ENCODE measurements around the gene ADCY5. TPM values are rescaled to one million over a fixed set of nuclear protein-coding genes. Genes with fewer than 3 reads are reported as not detected.
A peak's percentile ranks its signal among the peaks of the same experiment; 100 is the strongest.

Gene ADCY5
- total RNA-seq, 1 donor from 2014 or later = 4.0 TPM

- Histone ChIP-seq H3K27me3 (peaks cover 4% of the 10 kb centered on the region), H3K36me3 (no peaks in the 10 kb centered on the region), H3K4me1 (no peaks in the 10 kb centered on the region), H3K27ac (no peak overlapping the region), H3K4me3 (no peak overlapping the region), H3K9me3 (no peaks in the 10 kb centered on the region)
- no peak for TF ChIP-seq CTCF (IDR thresholded peaks at IDR 0.05)
- DNase-seq = peak; percentile 38
- no peak for ATAC-seq
- intact Hi-C loops (cut with DNase I) = no loop called here
Measured at GRCh38 chr3:123348471-123349200, 100.3 kb downstream of the ADCY5 start.

- no peak for ATAC-seq
- Histone ChIP-seq H3K4me1 (no peaks in the 10 kb centered on the region), H3K27ac (no peak overlapping the region), H3K27me3 (peaks cover 4% of the 10 kb centered on the region), H3K36me3 (no peaks in the 10 kb centered on the region), H3K4me3 (no peak overlapping the region), H3K9me3 (no peaks in the 10 kb centered on the region)
- peak; percentile 42 for DNase-seq
- TF ChIP-seq CTCF (IDR thresholded peaks at IDR 0.05) = no peak
- intact Hi-C loops (cut with DNase I) = no loop called here
Measured at GRCh38 chr3:123347691-123348264, 101.1 kb downstream of the ADCY5 start.

GRCh38 chr3:123347205-123347604 is 101.7 kb downstream of the ADCY5 start:
- no peaks in the 10 kb centered on the region for H3K36me3 ChIP-seq
- intact Hi-C loops (cut with DNase I) = no loop called here
- H3K4me1 ChIP-seq = no peaks in the 10 kb centered on the region
- peaks cover 4% of the 10 kb centered on the region for H3K27me3 ChIP-seq
- no peak overlapping the region for H3K27ac ChIP-seq
- no peak for ATAC-seq
- TF ChIP-seq CTCF (IDR thresholded peaks at IDR 0.05) = no peak
- peak; percentile 55 for DNase-seq
- no peaks in the 10 kb centered on the region for H3K9me3 ChIP-seq
- H3K4me3 ChIP-seq = no peak overlapping the region

GRCh38 chr3:123346021-123346420 is 102.9 kb downstream of the ADCY5 start:
- peaks cover 3% of the 10 kb centered on the region for H3K27me3 ChIP-seq
- H3K4me3 ChIP-seq = no peak overlapping the region
- H3K4me1 ChIP-seq = no peaks in the 10 kb centered on the region
- no peak for TF ChIP-seq CTCF (IDR thresholded peaks at IDR 0.05)
- H3K27ac ChIP-seq = no peak overlapping the region
- intact Hi-C loops (cut with DNase I) = no loop called here
- no peak for ATAC-seq
- H3K36me3 ChIP-seq = no peaks in the 10 kb centered on the region
- peak; percentile 29 for DNase-seq
- no peaks in the 10 kb centered on the region for H3K9me3 ChIP-seq

- H3K4me1 ChIP-seq = no peaks in the 10 kb centered on the region
- H3K27ac ChIP-seq = no peak overlapping the region
- no peaks in the 10 kb centered on the region for H3K9me3 ChIP-seq
- no peak overlapping the region for H3K4me3 ChIP-seq
- no peaks in the 10 kb centered on the region for H3K36me3 ChIP-seq
- no peaks in the 10 kb centered on the region for H3K27me3 ChIP-seq
- TF ChIP-seq CTCF (IDR thresholded peaks at IDR 0.05) = no peak
- peak; percentile 40 for DNase-seq
- intact Hi-C loops (cut with DNase I) = no loop called here
- ATAC-seq = no peak
Measured at GRCh38 chr3:123344907-123345594, 103.8 kb downstream of the ADCY5 start.
